ENCODE results near the gene RTP4. TPM values are rescaled to one million over a fixed set of nuclear protein-coding genes. Genes with fewer than 3 reads are reported as not detected.
A peak's percentile ranks its signal among the peaks of the same experiment; 100 is the strongest.

The RTP4 gene
- polyA plus RNA-seq, 1 donor (not counting 4 experiments of a cell fraction or from before 2014, with no cell fraction given): 0.38 TPM

DNA sequence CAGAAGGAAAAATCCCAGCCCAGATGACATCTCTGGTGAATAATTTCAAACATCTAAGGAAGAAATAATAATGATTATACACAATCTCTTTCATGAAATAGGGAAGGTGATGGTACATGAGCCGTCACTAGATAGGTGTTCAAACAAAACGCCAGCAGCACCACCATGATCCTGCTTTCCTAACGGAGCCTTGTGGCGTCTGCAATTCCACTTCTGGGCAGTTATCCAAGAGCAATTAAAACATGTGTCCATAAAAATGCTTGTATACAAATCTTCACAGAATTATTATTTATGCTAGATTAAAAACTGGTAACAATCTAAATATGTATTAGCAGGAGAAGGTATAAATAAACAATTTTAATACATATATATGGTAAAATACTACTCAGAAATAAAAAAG lies 33.7 kb downstream of the RTP4 start:
- dilution Hi-C loops (cut with MboI; ENCODE audit: extremely low pct_ligation_motif_present, low sequenced_read_pairs): no loop called here
- peaks cover 10% of the 10 kb centered on the region for H3K4me1 ChIP-seq (ENCODE audit: control insufficient read depth, extremely low read depth, insufficient read depth, low read length)
- H2AFZ ChIP-seq (ENCODE audit: control insufficient read depth, low read length): no peak overlapping the region
- H3K9me1 ChIP-seq (ENCODE audit: control insufficient read depth, extremely low read depth, insufficient read depth, low read length): no peaks in the 10 kb centered on the region
- H3K9ac ChIP-seq (ENCODE audit: control insufficient read depth, extremely low read depth, insufficient read depth, low read length): no peak overlapping the region
- FAIRE-seq (no peak), DNase-seq (ENCODE audit: low read depth, low spot score) (no peak)
- no peak overlapping the region for H3K4me3 ChIP-seq (ENCODE audit: control insufficient read depth in 2 of 3, extremely low read depth in 1 of 3, insufficient read depth in 2 of 3, low read depth in 1 of 3, low read length in 3 of 3)
- H3K27ac ChIP-seq (ENCODE audit: control insufficient read depth, insufficient read depth, low read length): no peak overlapping the region
- H3K36me3 ChIP-seq (ENCODE audit: control insufficient read depth in 2 of 2, extremely low read depth in 1 of 2, insufficient read depth in 2 of 2, low read length in 2 of 2): no peaks in the 10 kb centered on the region
- no peaks in the 10 kb centered on the region for H3K9me3 ChIP-seq (ENCODE audit: control insufficient read depth, low read depth, low read length)
- H3K27me3 ChIP-seq (ENCODE audit: control insufficient read depth, extremely low read depth, insufficient read depth, low read length): peaks cover 2% of the 10 kb centered on the region
- H3K79me2 ChIP-seq (ENCODE audit: control insufficient read depth, insufficient read depth, low read length): no peaks in the 10 kb centered on the region
- H4K20me1 ChIP-seq (ENCODE audit: control insufficient read depth, extremely low read depth, insufficient read depth, low read length): no peaks in the 10 kb centered on the region
- TF ChIP-seq, protein P1, sequence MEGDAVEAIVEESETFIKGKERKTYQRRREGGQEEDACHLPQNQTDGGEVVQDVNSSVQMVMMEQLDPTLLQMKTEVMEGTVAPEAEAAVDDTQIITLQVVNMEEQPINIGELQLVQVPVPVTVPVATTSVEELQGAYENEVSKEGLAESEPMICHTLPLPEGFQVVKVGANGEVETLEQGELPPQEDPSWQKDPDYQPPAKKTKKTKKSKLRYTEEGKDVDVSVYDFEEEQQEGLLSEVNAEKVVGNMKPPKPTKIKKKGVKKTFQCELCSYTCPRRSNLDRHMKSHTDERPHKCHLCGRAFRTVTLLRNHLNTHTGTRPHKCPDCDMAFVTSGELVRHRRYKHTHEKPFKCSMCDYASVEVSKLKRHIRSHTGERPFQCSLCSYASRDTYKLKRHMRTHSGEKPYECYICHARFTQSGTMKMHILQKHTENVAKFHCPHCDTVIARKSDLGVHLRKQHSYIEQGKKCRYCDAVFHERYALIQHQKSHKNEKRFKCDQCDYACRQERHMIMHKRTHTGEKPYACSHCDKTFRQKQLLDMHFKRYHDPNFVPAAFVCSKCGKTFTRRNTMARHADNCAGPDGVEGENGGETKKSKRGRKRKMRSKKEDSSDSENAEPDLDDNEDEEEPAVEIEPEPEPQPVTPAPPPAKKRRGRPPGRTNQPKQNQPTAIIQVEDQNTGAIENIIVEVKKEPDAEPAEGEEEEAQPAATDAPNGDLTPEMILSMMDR (optimal IDR thresholded peaks at IDR 0.05 in 1 of 3, IDR thresholded peaks at IDR 0.05 in 1 of 3, conservative IDR thresholded peaks at IDR 0.05 in 1 of 3; ENCODE audit: extremely low read depth in 1 of 3, insufficient read depth in 2 of 3, low read length in 3 of 3): no peak
- TF ChIP-seq EZH2 (IDR thresholded peaks at IDR 0.05; ENCODE audit: low read length): no peak
- H3K4me2 ChIP-seq (ENCODE audit: control insufficient read depth, extremely low read depth, insufficient read depth, low read depth, low read length): no peak overlapping the region

DNA sequence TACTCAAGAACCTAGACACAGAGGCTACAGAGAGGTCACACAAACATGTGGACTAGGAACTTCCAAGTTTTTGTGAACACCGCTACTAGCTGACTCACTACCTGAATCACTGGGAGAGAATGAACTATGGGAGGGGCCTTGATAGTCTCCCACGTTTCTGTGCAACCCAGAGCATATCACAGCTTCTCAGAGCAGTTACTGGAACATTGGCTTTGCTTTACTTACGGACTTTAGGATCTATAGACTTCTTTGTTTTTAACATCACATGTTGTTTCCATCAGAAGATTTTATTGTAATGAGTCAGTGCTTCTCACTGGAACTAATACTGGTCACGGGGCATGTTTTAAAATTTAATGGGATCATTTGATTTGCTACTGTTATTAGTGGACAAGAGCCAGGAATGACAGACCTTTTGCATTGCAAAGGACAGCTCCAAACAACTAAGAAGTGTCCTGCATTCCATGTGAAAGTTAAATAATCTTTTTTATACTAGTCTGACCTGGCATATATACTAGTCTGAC lies 35.6 kb downstream of the RTP4 start:
- no peaks in the 10 kb centered on the region for H3K9me3 ChIP-seq (ENCODE audit: control insufficient read depth, low read depth, low read length)
- no peaks in the 10 kb centered on the region for H3K36me3 ChIP-seq (ENCODE audit: control insufficient read depth in 2 of 2, extremely low read depth in 1 of 2, insufficient read depth in 2 of 2, low read length in 2 of 2)
- no peaks in the 10 kb centered on the region for H4K20me1 ChIP-seq (ENCODE audit: control insufficient read depth, extremely low read depth, insufficient read depth, low read length)
- no peaks in the 10 kb centered on the region for H3K79me2 ChIP-seq (ENCODE audit: control insufficient read depth, insufficient read depth, low read length)
- no peak overlapping the region for H2AFZ ChIP-seq (ENCODE audit: control insufficient read depth, low read length)
- peaks cover 2% of the 10 kb centered on the region for H3K27me3 ChIP-seq (ENCODE audit: control insufficient read depth, extremely low read depth, insufficient read depth, low read length)
- peak overlapping the region; percentile 29 for H3K27ac ChIP-seq (ENCODE audit: control insufficient read depth, insufficient read depth, low read length)
- no peak overlapping the region for H3K4me3 ChIP-seq (ENCODE audit: control insufficient read depth in 2 of 3, extremely low read depth in 1 of 3, insufficient read depth in 2 of 3, low read depth in 1 of 3, low read length in 3 of 3)
- FAIRE-seq (peak; percentile 99), DNase-seq (ENCODE audit: low read depth, low spot score) (peak; percentile 49)
- H3K4me2 ChIP-seq (ENCODE audit: control insufficient read depth, extremely low read depth, insufficient read depth, low read depth, low read length): peak overlapping the region; percentile 67
- H3K9me1 ChIP-seq (ENCODE audit: control insufficient read depth, extremely low read depth, insufficient read depth, low read length): no peaks in the 10 kb centered on the region
- H3K4me1 ChIP-seq (ENCODE audit: control insufficient read depth, extremely low read depth, insufficient read depth, low read length): peaks cover 10% of the 10 kb centered on the region
- H3K9ac ChIP-seq (ENCODE audit: control insufficient read depth, extremely low read depth, insufficient read depth, low read length): no peak overlapping the region
- no peak for TF ChIP-seq EZH2 (IDR thresholded peaks at IDR 0.05; ENCODE audit: low read length)
- TF ChIP-seq, protein P1 (optimal IDR thresholded peaks at IDR 0.05 in 1 of 3, IDR thresholded peaks at IDR 0.05 in 1 of 3, conservative IDR thresholded peaks at IDR 0.05 in 1 of 3; ENCODE audit: extremely low read depth in 1 of 3, insufficient read depth in 2 of 3, low read length in 3 of 3): no peak
- dilution Hi-C loops (cut with MboI; ENCODE audit: extremely low pct_ligation_motif_present, low sequenced_read_pairs): no loop called here

Measured in keratinocyte (primary cell).